Measurements from ENCODE around the gene NMD3.
"Not testable (repeated sequence)": the region's sequence is repeated elsewhere in the genome, so short reads cannot be mapped to it uniquely, and the experiment has no call there.

The NMD3 gene

DNA sequence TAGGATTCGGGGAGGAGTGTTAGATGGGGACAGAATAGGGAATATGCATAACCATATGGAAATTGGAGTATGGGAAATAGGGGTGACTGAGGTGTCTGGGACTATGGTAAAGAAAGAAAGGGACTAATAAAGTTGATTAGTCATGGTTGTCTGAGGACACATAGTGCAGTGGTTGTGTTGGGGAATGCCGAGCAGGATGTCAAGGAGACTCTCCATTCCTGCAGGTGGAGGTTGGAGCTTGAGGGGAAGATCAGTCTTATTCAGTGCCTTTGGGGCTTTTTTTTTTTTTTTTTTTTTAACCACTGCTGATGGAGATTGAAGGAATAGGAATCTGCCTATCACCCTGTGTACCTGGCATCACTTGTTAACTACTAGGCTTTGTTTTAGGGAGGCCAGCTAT lies 10.8 kb downstream of the NMD3 start:
- no peak for DNase-seq

DNA sequence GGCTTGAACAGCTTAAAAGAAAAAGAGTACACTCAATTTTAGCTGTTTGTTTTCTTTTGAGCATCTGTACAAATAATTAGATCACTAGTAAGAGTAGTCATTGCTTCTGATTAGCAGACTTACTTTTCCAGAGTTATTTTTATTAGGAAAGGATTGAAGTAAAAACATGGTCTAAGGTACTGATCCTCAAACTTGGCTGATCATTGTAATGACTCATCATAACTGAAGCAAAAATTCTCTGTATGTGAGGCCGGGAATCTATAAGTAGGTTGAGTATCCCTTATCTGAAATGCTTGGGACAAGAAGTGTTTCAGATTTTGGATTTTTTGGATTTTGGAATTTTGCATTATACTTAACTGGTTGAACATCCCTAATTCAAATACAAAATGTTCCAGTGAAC lies 12.4 kb downstream of the NMD3 start:
- no peak for DNase-seq

DNA sequence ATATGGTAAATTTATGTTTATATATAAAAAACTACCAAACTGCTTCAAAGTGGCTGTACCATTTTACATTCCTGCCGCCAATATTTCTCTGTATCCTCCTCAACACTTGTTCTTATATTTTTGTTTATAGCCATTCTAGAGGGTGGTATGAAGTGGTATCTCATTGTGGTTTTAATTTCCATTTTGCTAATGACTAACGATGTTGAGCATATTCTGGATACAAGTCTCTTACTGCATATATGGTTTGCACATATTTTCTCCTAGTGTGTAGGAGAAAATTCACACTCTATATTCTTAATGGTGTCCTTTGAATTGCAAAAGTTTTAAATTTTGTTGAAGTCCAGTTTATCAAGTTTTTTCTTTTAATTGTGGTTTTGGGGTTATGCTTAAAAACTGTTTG lies 15.1 kb downstream of the NMD3 start:
- DNase-seq, result no peak

DNA sequence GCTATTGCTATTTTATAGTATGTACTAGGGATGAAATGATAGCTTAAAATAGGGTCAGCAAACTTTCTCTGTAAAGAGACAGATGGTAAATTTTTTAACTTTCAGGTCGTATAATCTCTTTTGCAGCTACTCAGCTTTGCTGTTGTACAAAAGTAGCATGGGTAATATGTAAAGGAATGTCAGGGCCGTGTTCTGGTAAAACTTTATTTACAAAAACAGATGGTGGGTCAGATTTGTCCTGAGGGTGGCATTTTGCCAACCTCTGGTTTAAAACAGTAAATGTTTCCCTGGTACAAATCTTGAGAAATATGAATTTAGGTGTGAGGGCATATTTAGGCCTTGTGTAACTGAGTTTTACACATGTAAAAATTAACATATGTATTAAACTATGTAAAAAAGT lies 18.6 kb downstream of the NMD3 start:
- no peak for DNase-seq

DNA sequence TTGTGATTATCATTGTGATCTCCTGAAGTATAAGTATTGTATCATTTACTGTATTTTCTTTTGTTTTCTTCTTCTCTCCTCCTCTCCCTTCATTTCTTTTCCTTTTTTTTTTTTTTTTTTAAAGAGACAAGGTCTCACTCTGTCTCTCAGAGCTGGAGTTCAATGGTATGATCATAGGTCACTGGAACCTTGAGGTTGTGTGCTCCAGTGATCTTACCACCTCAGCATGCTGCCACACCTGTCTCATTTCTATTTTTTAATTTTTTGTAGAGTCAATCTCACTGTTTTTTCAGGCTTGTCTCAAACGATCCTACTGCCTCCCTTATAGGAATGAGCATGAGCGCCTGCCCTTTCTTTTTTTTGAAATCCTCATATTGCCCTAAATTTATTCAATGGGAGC lies 23.4 kb downstream of the NMD3 start:
- DNase-seq, result no peak

DNA sequence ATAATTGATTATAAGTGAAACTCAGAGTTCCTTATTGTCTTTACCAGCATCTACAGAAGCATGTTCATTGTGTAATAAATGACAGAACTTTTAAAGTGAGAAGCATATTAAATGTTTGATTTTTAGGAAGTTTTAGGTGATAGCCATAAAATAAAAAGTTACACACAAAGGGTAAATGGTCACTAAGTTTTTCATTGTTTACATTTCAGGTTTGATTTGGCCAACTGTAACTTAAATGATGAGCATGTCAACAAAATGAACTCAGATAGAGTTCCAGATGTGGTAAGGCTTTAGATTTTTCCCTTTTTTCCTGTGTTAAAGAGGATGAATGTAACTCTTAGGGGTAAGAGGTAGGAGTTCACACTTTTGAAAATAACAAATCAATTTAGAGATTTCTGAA lies 25.9 kb downstream of the NMD3 start:
- DNase-seq, result no peak

DNA sequence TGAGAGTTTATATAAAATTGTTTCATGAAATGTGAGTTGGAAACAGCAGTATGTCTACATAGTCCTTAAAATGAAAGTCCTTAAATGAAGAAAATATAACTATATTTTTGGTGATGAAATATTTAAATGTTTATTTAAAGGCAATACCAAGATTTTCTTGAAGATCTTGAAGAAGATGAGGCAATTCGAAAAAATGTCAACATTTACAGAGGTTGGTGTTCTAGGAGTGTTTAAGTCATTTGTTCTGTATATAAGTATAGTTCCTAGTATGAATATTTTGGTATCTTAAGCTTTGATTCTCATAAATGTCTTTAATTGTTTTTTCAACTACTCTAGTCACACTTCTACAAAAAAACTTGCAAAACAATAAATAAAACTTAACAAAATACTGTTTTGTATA lies 29.0 kb downstream of the NMD3 start:
- DNase-seq, result no peak

DNA sequence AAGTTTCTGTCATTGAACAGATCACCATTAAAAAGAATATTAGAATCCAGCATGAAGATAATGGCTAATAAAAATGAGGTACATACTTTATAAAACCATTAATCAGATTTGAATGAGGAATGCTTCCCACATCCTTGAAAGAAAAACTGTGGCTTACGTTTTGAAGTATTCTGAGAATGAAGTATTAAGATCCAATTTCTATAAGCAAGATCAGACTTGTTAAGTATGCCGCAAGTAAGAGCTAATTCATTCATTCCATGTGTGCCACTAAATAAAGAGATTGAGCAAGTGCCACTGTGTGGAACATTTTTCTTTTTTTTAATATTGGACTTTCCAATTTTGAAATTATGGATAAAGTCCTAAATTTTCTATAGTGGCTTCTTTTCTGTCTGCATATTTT lies 30.6 kb downstream of the NMD3 start:
- DNase-seq, result no peak

DNA sequence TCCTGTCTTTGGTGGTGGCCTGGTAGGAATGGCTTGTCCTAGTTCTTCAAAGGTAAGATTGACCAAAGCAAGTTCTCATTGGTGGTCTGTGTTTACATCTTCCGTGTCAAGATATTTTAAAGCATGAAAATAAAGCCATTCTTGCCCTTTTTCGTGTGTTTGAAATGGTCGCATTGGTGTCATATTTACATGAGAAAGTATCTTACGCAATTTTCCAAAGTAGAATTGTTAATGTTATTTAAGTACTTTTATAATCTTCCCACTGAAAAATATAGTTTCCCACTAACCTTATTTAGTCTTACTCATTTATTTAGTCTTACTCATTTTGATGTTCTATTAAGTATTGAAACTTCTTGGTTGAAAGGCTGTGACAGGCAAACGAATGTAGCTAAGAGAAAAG lies 31.0 kb downstream of the NMD3 start:
- no peak for DNase-seq

DNA sequence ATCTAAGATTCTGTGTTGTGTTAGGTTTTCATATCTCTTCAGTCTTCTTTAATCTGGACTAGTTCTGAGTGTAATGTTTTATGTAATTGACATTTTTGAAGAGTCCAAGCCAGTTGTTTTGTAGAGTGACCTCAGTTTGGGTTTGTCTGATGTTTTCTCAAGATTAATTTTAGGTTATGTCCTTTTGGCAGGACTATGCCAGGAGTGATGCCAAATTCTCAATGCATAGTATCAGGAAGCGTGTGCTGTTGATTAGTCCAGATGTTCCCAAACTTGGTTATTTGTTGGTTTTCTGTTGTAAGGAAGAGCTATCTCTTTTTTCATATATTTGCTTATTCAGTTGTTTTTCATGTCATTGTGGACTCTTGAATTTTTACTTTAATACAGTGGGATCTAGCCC lies 32.6 kb downstream of the NMD3 start:
- no peak for DNase-seq

DNA sequence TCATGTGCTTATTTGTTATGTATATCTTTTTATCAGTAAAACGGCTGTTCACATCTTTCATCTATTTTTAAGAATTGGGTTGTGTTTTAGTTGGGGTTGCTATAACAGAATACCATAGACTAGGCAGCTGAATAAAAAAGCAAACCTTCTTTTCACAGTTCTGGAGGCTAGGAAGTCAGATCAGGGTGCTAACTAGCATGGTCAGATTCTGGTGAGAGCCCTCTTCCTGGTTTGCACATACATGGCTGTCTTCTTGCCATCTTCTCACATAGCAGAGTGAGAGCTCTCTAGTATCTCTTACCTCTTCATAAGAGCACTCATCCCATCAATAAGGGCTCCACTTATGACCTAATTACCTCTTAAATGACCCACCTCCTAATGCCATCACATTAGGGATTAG lies 33.8 kb downstream of the NMD3 start:
- DNase-seq, result no peak

DNA sequence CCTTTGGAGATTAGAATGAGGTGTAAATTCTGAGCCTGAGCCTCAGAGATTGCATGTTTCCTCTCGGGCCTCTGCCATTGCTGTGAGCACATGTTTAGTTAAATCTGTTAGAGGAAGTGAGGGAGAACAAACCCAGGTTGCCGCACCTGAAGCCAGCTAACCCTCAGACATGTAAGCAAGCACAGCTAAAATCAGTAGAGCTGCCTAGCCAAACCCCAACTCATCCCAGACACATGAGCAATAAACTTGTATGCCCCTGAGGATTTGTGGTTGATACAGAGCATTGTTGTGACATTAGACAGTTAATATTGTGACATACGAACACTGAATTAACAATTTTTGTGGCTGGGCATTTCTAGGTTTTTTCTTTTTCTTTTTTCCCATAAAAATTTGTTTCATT lies 41.9 kb downstream of the NMD3 start:
- DNase-seq, result no peak

DNA sequence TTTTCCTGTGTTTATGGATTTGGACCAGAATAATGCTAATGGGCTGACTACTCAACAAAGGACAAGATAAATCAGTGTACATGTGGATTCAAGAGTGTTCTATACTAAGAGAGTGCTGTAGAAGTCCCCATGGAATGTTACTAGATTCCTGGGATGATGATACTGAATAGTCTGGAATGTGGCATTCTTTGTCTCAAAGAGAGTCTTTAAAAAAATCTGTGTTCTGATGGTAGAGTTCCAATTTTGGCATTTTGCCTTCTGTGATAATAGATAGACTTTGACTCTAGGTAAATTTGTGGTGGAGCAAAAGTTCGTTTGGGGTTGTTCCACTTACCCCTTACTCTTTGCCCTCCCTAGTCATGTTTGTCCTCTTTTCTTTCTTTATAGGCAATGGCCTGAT lies 43.7 kb downstream of the NMD3 start:
- DNase-seq, result no peak

DNA sequence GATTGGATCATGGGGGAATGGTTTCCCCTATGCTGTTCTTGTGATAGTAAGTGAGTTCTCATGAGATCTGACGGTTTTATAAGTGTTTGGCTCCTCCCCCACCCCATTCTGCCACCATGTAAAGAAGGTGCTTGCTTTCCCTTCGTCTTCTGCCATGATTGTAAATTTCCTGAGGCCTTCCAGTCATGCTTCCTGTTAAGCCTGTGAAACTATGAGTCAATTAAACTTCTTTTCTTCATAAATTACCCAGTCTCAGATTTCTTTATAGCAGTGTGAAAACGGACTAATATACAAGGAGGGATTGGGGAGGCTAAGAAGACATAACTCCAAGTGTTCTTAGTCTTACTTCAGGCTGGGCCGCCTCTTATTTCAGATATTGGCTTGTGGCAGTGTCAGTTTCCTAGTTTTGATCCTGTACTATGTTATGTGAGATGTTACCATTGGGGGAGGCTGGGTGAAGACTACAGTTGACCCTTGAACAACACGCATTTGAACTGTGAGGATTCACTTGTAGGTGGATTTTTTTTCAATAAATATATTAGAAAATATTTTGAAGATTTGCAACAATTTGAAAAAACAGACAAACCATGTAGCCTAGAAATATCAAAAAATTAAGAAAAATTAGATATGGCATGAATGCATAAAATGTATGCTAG lies 44.9 kb downstream of the NMD3 start:
- no peak for DNase-seq

DNA sequence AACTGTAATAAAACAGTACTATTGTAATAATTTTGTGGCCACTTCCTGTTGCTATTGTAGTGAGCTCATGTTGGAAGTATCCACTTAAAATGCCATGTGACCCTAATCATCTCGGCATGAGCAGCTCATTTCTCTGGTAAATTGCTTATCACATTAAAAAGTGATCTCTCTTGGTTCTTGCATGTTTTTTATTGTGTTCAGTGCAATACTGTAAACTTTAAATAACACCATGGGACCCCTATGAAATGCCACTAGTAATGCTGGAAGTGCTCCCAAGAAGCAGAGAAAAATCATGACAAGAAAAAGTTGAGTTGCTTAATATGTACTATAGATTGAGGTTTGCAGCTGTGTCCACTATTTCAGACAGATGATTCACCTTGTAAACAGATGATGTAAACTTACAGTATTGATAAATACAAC lies 45.6 kb downstream of the NMD3 start:
- peak; percentile 8 to 54 for DNase-seq

DNA sequence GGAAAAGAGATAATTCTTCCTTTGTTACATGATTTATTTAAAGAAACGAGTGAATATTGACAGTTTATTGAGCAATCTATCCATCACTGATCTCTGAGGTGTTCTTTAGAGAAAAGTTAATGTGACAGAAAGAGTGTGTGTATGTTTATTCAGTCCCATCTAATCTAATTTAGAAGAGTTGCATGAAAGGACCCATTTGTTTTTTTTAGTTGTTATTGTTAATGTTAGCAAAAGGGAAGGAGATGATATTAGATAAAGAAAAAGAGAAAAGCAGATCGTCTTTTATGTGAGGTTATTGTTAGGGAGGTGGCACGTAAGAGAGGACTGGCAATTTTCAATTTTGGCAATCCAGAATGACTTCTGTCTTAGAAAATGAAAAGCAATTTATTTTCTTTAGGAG lies 46.5 kb downstream of the NMD3 start:
- peak in 1 of 2 experiments; percentile 40 for DNase-seq

DNA sequence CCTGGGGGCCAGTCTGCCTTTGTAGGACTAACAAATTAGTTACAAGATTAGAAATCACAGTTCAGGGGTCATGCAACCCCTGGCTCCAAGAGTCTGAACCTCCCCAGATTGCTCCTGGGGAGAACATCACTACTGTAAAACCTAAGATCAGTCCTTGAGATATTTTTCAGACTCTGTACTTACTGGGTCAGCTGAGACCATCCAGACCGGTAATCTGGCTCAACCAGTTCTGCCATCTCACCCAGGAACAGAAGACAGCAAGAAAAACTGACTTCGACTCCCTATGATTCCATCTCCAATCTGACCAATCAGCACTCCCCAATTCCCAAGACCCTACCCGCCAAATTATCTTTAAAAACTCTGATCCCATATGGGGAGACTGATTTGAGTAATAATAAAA lies 47.5 kb downstream of the NMD3 start:
- no peak for DNase-seq

DNA sequence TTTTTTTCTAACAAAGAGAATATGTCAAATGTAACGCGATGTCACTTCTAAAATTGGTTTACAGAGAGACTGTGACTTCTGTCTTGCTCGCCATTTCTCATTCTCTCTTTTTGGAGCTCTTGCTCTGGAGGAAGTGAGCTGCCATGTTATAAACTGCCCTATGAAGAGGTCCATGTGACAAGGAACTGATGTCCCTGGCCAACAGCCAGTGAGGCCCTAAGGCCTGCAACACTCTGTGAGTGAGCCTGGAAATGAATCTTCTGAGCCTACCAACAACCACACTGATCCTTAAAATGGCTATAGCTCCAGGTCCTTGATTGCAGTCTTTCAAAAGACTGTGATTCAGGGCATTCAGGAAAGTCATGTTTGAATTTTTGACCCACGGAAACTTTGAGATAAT lies 49.9 kb downstream of the NMD3 start:
- DNase-seq, result no peak

DNA sequence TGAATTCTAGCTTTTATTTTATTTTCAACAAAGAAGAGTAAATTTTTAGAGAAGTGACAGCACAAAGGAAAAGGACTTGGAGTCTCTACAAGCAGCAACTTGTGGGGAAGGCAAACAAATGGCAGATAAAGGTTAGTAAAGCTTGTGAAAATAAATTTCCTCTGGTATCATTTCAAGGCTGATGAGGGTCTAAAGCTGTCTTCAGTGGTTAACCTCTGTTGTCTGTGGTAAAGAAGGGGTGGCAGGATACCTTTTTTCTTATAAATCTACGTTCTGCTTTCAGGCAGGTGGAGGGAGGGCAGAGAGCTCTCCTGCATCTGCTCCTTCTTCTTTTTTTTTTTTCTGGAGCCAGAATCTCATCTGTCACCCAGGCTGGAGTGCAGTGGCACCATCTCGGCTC lies 50.5 kb downstream of the NMD3 start:
- no peak for DNase-seq

DNA sequence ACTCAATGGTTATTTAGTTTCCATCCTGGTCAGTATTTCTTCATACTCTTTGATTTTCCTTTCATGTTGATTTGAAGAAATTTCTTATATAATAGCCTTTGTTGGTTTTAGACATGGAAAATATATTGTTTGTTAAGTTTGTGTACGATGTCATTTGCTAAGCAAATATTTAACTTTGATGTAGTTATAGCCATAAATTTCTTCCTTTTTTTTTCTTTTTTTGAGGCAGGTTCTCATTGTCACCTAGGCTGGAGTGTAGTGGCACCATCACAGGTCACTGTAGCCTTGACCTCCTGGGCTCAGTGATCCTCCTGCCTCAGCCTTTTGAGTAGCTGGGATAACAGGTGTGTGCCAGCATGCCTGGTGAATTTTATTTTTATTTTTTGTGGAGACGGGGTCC lies 51.4 kb downstream of the NMD3 start:
- no peak for DNase-seq

DNA sequence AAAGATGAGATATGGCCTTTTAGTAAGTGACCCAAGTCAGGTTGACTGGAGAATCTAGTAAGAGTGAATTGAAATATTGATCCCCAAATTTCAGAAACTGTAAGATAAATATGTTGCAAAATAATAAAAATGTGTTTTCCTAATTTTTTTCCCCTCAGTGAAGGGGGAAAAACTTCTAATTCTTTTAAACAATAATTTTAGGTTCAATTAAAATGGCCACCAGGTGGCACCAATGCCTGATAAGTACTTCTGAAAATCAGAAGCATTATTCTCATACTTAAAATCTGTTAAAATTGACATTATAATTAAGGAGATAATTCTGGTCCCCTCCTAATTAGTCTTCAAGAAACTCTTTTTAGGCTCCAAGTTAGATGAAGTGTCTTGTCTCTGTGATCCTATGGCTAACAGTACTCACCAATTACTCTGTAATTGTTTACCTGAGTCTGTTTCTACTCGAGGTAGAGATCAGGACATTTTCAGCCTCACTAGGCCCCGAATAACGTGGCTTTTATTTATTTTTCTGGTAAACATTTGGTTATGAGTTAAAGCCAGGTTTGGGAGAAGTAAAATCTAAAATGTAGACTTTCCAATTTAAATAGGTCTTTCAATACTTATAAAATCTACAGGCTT lies 52.6 kb downstream of the NMD3 start:
- peak in 1 of 2 experiments; percentile 4 for DNase-seq

DNA sequence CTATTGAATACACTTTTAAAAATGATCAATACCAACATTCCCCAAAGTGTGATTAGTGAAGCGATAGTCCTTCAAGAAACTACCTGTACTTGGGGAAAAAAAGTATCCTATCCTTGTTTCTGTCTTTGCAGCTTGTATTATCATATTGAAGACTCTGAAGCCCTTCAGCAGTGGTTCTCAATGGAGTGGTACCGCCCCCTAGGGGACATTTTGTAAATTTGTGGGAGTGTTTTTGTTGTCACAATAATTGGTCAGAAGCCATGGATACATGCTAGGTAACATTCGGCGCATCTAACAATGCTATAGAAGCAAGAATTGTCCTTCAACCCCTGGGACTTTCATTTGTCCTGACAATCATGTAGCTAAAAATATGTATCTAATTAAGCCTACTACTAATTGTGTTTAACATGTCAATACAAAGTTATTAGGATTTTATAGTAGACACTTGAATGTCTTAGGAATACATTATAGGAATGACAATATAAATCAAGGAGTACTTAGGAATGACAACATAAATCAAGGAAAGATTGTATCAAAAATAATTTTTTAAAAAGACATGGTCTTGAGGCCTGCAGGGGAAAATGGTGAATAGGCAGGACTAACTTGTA lies 53.7 kb downstream of the NMD3 start:
- DNase-seq, result peak in 1 of 2 experiments; percentile 2

DNA sequence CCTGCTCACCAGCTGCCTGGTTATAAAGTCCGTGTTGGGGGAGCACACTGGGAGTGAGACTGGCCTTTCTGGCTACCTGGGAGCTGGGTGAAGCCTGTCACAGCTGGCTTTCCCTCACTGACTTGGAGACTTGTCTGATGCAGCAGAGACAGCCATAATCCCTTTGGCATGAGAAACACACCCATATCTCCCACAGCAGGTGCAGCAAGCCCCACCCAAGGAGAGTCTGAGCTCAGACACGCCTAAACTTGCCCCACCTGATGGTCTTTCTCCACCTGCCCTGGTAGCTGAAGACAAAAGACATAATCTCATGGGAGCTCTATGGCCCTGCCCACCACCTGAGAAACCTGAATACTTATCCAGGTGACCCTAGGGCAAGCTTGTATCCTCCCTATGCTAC lies 54.8 kb downstream of the NMD3 start:
- DNase-seq, result no peak

DNA sequence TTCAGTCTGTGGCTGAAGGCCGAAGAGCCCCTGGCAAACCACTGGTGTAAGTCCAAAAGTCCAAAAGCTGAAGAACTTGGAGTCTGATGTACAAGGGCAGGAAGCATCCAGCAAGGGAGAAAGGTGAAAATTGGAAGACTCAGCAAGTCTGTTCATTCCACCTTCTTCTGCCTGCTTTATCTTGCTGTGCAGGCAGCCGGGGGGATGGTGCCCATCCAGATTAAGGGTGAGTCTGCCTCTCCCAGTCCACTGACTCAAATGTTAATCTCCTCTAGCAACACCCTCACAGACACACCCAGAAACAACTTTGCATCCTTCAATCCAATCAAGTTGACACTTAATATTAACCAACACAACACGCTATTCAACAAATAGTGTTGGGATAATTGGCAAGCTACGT lies 61.3 kb downstream of the NMD3 start:
- DNase-seq, result not testable (repeated sequence)

DNA sequence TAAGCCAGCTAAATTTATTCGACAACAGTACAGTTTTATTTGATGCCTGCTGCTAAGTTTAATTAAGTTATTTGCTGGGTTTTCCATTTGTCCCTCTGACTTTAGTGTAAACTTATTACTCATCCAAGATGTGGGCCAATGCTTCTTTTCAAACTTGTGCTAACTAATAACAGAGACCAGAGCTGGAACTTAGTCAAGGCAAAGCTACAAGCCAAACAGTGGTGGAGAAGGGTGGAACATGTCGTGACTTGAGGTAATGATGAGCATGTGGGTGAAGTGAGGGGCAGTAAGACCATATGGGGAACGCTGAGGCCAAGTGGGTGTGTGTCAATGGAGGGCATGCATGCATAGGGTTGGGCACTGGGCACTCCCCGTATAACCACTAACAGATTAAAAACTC lies 63.9 kb downstream of the NMD3 start:
- no peak for DNase-seq
